ENCODE results near the gene CLCNKA.
"Not testable (repeated sequence)": the region's sequence is repeated elsewhere in the genome, so short reads cannot be mapped to it uniquely, and the experiment has no call there.

The CLCNKA gene

DNA sequence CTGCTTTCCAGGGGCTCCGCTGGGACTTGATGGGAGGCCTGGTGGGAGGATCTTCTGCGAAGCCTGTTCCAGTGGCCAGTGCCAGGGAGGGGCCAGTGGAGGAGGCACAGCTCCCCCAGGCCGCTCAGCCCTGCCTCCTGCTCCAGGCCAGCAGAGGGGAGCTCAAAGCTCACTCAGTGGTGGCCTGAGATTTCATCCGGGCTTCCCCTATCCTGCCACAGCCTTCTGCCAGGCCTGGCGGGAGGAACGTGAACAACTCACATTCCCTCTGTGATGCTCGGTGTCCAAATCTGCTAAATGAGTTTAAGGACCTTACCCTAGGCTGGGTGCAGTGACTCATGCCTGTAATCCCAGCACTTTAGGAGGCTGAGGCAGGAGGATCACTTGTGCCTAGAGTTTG, 25.0 kb downstream of the CLCNKA start:
- DNase-seq = peak; percentile 21

GRCh38 chr1:16047791-16048475, 26.1 kb downstream of the CLCNKA start:
- DNase-seq = no peak

GRCh38 chr1:16048573-16049189, 26.8 kb downstream of the CLCNKA start:
- peak; percentile 34 for DNase-seq

DNA sequence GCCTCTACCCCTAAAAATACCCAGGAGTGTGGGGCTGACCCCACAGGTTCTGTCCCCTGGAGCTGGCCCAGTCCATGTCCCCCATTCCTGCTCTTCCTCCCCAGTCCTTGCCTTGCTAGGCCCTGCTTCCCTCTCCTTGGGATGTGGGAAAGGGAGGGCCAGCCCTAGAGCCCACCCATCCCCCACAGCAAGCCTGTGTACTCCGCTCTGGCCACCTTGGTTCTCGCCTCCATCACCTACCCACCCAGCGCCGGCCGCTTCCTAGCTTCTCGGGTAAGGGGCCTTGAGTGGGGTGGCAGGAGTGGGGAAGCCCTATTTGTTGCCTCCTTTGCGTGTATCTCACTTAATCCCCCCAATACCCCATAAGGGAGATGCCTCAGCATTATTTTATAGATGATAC, 28.5 kb downstream of the CLCNKA start:
- DNase-seq = no peak

DNA sequence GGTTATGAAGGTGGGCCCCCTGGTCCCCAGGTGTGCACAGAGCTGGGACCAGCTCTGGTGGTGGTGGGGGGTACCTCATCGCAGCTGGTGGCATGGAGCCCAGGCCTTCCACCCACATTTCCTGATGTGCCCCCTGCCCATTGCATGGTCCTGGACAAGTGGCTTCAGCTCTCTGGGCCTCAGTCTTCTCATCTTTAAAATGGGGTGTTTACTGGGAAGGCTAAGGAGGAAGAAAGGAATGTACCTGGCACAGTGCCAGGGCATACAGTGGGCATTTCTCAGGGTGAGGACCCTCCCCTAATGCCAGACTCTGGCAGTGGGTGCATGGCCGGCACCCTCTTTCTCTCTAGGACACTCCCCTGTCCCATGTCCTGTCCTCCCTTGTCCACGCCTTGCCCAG, 29.2 kb downstream of the CLCNKA start:
- DNase-seq = no peak

- DNase-seq = not testable (repeated sequence)
Observed at GRCh38 chr1:16051949-16052348, 30.1 kb downstream of the CLCNKA start.

- DNase-seq = no peak
Observed at GRCh38 chr1:16053781-16054502, 32.1 kb downstream of the CLCNKA start.

DNA sequence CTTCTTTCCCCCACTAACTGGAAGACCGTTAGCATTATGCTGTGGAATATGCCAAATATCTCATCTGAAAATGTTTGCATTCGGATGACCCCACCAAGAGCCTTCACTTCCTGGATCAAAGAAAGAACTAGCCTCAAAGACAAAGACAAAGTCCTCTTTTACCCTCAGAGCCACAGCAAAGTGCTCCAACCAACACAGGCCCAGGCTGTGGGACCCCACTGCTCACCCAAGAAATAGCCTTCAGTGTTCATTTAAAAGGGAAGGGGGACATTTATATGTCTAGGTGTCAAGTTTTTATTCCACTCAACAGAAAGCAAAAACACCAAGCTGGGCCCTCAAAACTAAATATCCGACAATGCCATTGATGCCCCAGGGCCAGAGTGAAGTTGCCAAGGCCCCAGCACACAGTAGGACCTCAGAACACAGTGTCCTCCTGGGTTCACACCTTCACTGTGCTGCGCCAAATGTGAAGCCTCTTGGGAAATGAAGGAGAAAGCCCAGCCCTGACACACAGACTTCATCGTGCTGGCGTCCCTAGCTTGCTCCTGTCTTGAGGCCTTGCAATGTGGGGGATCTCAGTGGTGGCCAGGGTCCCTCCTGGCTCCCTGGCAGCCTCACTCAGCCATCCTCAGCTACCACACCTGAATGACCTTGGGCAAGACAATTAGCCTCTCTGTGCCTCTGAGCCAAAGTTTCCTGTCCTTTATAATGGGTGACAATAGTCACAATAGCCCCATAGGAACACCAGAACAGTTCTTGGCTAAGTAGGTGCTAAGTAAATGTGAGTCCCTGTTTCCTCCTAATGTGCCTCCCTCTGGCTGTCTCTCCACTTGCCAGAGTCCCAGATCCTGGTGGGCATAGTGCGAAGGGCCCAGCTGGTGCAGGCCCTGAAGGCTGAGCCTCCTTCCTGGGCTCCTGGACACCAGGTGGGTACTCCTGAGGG, 33.0 kb downstream of the CLCNKA start:
- no peak for DNase-seq

GRCh38 chr1:16055613-16056520, 34.0 kb downstream of the CLCNKA start:
- peak; percentile 70 for DNase-seq

- DNase-seq = not testable (repeated sequence)
Observed at GRCh38 chr1:16056521-16056912, 34.7 kb downstream of the CLCNKA start.

- not testable (repeated sequence) for DNase-seq
Observed at GRCh38 chr1:16057314-16057915, 35.6 kb downstream of the CLCNKA start.

- DNase-seq = not testable (repeated sequence)
Observed at GRCh38 chr1:16058394-16059120, 36.7 kb downstream of the CLCNKA start.

GRCh38 chr1:16061266-16061665, 39.4 kb downstream of the CLCNKA start:
- DNase-seq = no peak

GRCh38 chr1:16061989-16062686, 40.3 kb downstream of the CLCNKA start:
- not testable (repeated sequence) for DNase-seq

- not testable (repeated sequence) for DNase-seq
Observed at GRCh38 chr1:16062687-16063075, 40.8 kb downstream of the CLCNKA start.

GRCh38 chr1:16063226-16063829, 41.5 kb downstream of the CLCNKA start:
- no peak for DNase-seq

- DNase-seq = no peak
Observed at GRCh38 chr1:16063921-16064320, 42.1 kb downstream of the CLCNKA start.

GRCh38 chr1:16064536-16065268, 42.9 kb downstream of the CLCNKA start:
- no peak for DNase-seq

- no peak for DNase-seq
Observed at GRCh38 chr1:16065269-16065576, 43.4 kb downstream of the CLCNKA start.
